ENCODE measurements around the gene PTH1R.

Gene PTH1R

DNA sequence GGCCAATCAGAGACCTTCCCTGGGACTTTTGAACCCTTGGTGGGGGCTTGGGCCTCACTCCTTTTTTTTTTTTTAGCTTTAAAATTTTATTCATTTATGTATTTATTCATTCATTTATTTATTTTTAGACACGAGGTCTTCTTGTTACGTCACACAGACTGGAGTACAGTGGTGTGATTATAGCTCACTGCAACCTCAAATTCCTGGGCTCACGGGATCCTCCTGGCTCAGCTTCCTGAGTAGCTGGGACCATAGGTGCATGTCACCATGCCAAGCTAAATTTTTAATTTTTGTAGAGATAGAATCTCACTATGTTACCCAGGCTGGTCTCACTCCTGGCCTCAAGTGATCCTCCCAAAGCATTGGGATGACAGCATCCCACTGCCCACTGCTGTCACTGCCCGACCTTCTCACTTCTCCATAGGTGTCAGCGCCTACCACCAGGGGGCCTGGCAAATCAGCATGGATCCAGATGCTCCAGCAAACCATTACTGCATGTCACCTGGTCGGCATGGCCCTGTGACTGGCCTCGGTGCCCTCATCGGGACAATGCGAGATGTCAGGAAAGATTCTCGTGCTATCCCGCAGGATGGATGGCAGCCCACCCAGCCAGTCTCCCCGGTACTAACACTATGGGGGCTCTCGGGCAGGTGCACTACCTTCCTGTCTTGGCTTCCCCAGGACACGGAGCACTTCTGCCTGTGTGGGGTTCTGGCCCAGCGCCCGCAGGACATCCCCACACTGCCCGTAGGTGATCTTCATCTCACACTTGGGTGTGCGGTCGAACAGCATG is 17.3 kb upstream of the PTH1R start:
- TF ChIP-seq EZH2 (IDR thresholded peaks at IDR 0.05) (no peak), POLR2AphosphoS5 (IDR thresholded peaks at IDR 0.05; ENCODE audit: borderline replicate concordance, low read depth, low read length) (no peak), FOXP2 (optimal IDR thresholded peaks at IDR 0.05; ENCODE audit: control extremely low read depth, extremely low read length, insufficient read depth) (no peak)
- DNase-seq (ENCODE audit: low read depth, low spot score), result no peak
- Histone ChIP-seq H3K9ac (ENCODE audit: insufficient read length) (no peak overlapping the region), H3K4me3 (no peak overlapping the region), H3K9me3 (ENCODE audit: low read depth, low read length) (no peaks in the 10 kb centered on the region), H3K27ac (no peak overlapping the region), H3K36me3 (ENCODE audit: insufficient read depth, low read length) (no peaks in the 10 kb centered on the region)

- H3K4me3 ChIP-seq, result no peak overlapping the region
- no peaks in the 10 kb centered on the region for H3K9me3 ChIP-seq (ENCODE audit: low read depth, low read length)
- no peak for DNase-seq (ENCODE audit: low read depth, low spot score)
- H3K9ac ChIP-seq (ENCODE audit: insufficient read length), result no peak overlapping the region
- no peak for TF ChIP-seq EZH2 (IDR thresholded peaks at IDR 0.05)
- no peak for TF ChIP-seq FOXP2 (optimal IDR thresholded peaks at IDR 0.05; ENCODE audit: control extremely low read depth, extremely low read length, insufficient read depth)
- no peak for TF ChIP-seq POLR2AphosphoS5 (IDR thresholded peaks at IDR 0.05; ENCODE audit: borderline replicate concordance, low read depth, low read length)
- no peaks in the 10 kb centered on the region for H3K36me3 ChIP-seq (ENCODE audit: insufficient read depth, low read length)
- no peak overlapping the region for H3K27ac ChIP-seq
These were observed 16.5 kb upstream of the PTH1R start for GRCh38 chr3:46860810-46861604.

DNA sequence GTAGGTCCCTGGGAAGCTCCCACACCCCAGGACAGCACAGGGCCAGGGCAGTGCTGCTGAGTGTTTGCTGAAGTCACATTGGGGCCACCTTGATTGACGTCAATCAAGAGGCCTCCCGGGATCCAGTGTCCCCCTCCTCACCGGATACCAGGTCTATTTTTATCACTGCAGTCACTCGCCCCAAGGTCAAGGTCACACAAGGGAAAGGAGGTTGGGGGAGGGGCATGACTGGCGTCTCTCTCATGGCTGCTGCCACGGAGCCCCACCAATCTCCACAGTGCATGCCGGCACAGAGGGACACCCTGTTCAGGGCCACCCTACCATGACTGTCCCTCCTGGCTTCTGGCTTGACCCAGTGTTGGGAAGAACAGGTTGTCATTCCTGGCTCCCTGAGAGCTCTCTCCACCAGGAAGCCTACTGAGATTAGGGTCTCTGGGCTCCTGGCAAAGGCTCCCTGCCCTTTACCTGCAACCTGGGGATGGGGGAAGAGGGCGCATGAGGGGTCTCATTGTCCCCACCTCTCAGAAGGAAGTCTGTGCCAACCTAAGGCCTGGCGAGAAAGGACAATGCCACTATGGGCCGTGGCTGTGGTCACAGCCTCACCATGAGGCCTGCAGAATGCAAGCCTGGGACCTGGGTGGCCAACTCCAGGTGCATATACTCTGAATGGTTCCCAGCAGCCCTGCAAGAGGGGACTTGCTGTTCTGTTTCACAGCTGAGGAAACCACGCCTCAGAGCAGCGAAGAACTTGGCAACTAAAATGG is 15.7 kb upstream of the PTH1R start:
- H3K36me3 ChIP-seq (ENCODE audit: insufficient read depth, low read length), result no peaks in the 10 kb centered on the region
- no peak overlapping the region for H3K9ac ChIP-seq (ENCODE audit: insufficient read length)
- H3K9me3 ChIP-seq (ENCODE audit: low read depth, low read length), result no peaks in the 10 kb centered on the region
- no peak for TF ChIP-seq FOXP2 (optimal IDR thresholded peaks at IDR 0.05; ENCODE audit: control extremely low read depth, extremely low read length, insufficient read depth)
- TF ChIP-seq EZH2 (IDR thresholded peaks at IDR 0.05), result no peak
- no peak for TF ChIP-seq POLR2AphosphoS5 (IDR thresholded peaks at IDR 0.05; ENCODE audit: borderline replicate concordance, low read depth, low read length)
- H3K27ac ChIP-seq, result no peak overlapping the region
- H3K4me3 ChIP-seq, result no peak overlapping the region
- DNase-seq (ENCODE audit: low read depth, low spot score), result no peak

GRCh38 chr3:46862369-46863025 is 15.0 kb upstream of the PTH1R start:
- Histone ChIP-seq H3K36me3 (ENCODE audit: insufficient read depth, low read length) (no peaks in the 10 kb centered on the region), H3K9ac (ENCODE audit: insufficient read length) (no peak overlapping the region), H3K9me3 (ENCODE audit: low read depth, low read length) (no peaks in the 10 kb centered on the region), H3K4me3 (no peak overlapping the region), H3K27ac (no peak overlapping the region)
- TF ChIP-seq FOXP2 (optimal IDR thresholded peaks at IDR 0.05; ENCODE audit: control extremely low read depth, extremely low read length, insufficient read depth) (no peak), EZH2 (IDR thresholded peaks at IDR 0.05) (no peak), POLR2AphosphoS5 (IDR thresholded peaks at IDR 0.05; ENCODE audit: borderline replicate concordance, low read depth, low read length) (no peak)
- no peak for DNase-seq (ENCODE audit: low read depth, low spot score)

GRCh38 chr3:46863261-46863782 is 14.2 kb upstream of the PTH1R start, which contains the start of gene MYL3:
MYL3 (minus strand) TSS chr3:46863444; CDS start chr3:46863390, 54 bp downstream.
- no peak within 1 kb of the TSS for H3K9ac ChIP-seq (ENCODE audit: insufficient read length)

DNA sequence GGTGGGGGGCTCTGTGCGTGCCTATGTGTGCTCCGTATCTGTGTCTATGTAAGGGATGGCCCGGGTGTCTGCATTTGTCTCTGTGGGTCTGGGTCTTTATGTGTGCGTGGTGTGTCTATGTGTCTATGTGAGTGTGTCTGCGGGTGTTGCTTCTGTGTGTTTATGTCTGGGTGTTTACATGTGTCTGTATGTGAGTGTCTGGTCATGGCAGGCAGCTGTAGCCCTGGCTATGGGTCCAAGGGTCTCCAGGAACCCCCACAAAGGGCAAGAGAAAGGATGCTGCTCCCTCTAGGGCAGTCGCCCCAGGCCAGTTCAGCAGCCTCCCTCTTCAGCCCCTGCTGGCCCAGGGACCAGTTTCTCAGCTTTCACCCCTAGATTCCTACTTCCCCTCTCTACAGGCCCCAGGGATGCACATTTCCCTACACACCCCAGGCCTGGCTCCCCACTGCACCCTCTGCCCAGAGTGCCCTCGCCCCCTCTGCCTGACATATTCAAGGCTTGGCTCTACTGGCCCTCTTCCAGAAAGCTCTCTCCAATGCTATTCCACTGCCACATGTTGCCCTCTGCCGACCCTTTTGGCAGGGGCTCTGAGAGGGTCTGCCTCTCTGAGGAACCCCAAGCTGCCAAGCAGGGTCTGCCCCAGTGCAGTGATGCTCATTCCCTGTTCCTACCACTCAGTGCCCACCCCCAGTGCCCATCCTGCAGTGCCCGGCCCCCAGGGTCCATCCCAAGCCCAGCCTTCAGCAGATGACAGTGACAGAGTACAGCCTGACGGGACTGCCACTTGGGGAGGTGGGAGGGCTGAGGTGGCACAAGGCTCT is 13.2 kb upstream of the PTH1R start:
- Histone ChIP-seq H3K27ac (no peak overlapping the region), H3K9ac (ENCODE audit: insufficient read length) (no peak overlapping the region), H3K9me3 (ENCODE audit: low read depth, low read length) (no peaks in the 10 kb centered on the region), H3K36me3 (ENCODE audit: insufficient read depth, low read length) (no peaks in the 10 kb centered on the region), H3K4me3 (no peak overlapping the region)
- TF ChIP-seq POLR2AphosphoS5 (IDR thresholded peaks at IDR 0.05; ENCODE audit: borderline replicate concordance, low read depth, low read length), result no peak
- TF ChIP-seq EZH2 (IDR thresholded peaks at IDR 0.05), result no peak
- TF ChIP-seq FOXP2 (optimal IDR thresholded peaks at IDR 0.05; ENCODE audit: control extremely low read depth, extremely low read length, insufficient read depth), result no peak
- DNase-seq (ENCODE audit: low read depth, low spot score), result no peak

More at GRCh38 chr3:46863261-46863782, 14.2 kb upstream of the PTH1R start, which contains the start of gene MYL3:
- Histone ChIP-seq H3K9me3 (ENCODE audit: low read depth, low read length) (no peaks in the 10 kb centered on the region), H3K27ac (no peak within 1 kb of the TSS), H3K36me3 (ENCODE audit: insufficient read depth, low read length) (no peaks in the 10 kb centered on the region), H3K4me3 (no peak within 1 kb of the TSS)
- TF ChIP-seq POLR2AphosphoS5 (IDR thresholded peaks at IDR 0.05; ENCODE audit: borderline replicate concordance, low read depth, low read length), result no peak
- TF ChIP-seq FOXP2 (optimal IDR thresholded peaks at IDR 0.05; ENCODE audit: control extremely low read depth, extremely low read length, insufficient read depth), result no peak
- TF ChIP-seq EZH2 (IDR thresholded peaks at IDR 0.05), result no peak
- DNase-seq (ENCODE audit: low read depth, low spot score), result no peak

GRCh38 chr3:46865031-46865507 is 12.5 kb upstream of the PTH1R start:
- no peaks in the 10 kb centered on the region for H3K9me3 ChIP-seq (ENCODE audit: low read depth, low read length)
- TF ChIP-seq EZH2 (IDR thresholded peaks at IDR 0.05), result no peak
- TF ChIP-seq FOXP2 (optimal IDR thresholded peaks at IDR 0.05; ENCODE audit: control extremely low read depth, extremely low read length, insufficient read depth), result no peak
- TF ChIP-seq POLR2AphosphoS5 (IDR thresholded peaks at IDR 0.05; ENCODE audit: borderline replicate concordance, low read depth, low read length), result no peak
- H3K27ac ChIP-seq, result no peak overlapping the region
- H3K36me3 ChIP-seq (ENCODE audit: insufficient read depth, low read length), result no peaks in the 10 kb centered on the region
- H3K9ac ChIP-seq (ENCODE audit: insufficient read length), result no peak overlapping the region
- H3K4me3 ChIP-seq, result no peak overlapping the region
- DNase-seq (ENCODE audit: low read depth, low spot score), result no peak
